Mucosa of rectum (tissue), 2 donors: ENCODE results near the gene ATP2A3.

Source experiments
- H3K27ac ChIP-seq, 2 donors: one replicate each; pipeline ENCODE4 v1.7.0; 2013; ENCODE audit warnings: inconsistent platforms in 2 of 2, low read depth in 2 of 2, low read length in 2 of 2
- H3K27me3 ChIP-seq, 2 donors: one replicate each; pipeline ENCODE4 v1.7.0; 2013; ENCODE audit warnings: low read length in 2 of 2; ENCODE audit not compliant: control insufficient read depth in 2 of 2, insufficient read depth in 2 of 2
- H3K36me3 ChIP-seq, 2 donors: one replicate each; pipeline ENCODE4 v1.7.0; 2013; ENCODE audit warnings: low read length in 2 of 2; ENCODE audit not compliant: control insufficient read depth in 2 of 2, insufficient read depth in 2 of 2
- H3K4me1 ChIP-seq, 2 donors: one replicate each; pipeline ENCODE4 v1.7.0; 2013; ENCODE audit warnings: low read length in 2 of 2, mild to moderate bottlenecking in 1 of 2; ENCODE audit not compliant: control insufficient read depth in 2 of 2, insufficient read depth in 2 of 2
- H3K4me3 ChIP-seq, 2 donors: one replicate each; pipeline ENCODE4 v1.7.0; 2013; ENCODE audit warnings: low read length in 2 of 2
- H3K9ac ChIP-seq, 2 donors: one replicate each; pipeline ENCODE4 v1.7.0; 2013; ENCODE audit warnings: low read length in 2 of 2, low read depth in 1 of 2, mild to moderate bottlenecking in 1 of 2
- H3K9me3 ChIP-seq, 2 donors: one replicate each; pipeline ENCODE4 v1.7.0; 2013; ENCODE audit warnings: low read length in 2 of 2; ENCODE audit not compliant: control insufficient read depth in 2 of 2
- donor health status: healthy.
- donor health status: Normal muscosa, but diverticular disease.

ATP2A3 gene

DNA sequence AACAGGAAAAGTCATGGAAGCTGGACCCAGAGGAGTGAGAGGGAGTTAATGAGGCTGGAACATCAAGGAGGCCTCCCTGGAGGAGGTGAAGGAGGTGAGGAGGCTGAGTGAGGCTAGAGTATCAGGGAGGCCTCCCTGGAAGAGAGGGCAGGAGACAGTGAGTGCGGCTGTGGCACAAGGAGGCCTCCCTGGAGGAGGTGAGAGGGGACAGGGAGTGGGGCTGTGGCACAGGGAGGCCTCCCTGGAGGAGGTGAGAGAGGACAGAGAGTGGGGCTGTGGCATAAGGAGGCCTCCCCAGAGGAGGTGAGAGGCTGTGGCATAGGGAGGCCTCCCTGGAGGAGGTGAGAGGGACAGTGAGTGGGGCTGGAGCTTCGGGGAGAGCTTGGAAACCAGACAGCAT, 76.8 kb downstream of the ATP2A3 start:
- Histone ChIP-seq H3K4me1 (peaks cover 27 to 45% of the 10 kb centered on the region in 2 donors), H3K27me3 (no peaks in the 10 kb centered on the region), H3K36me3 (peaks cover 10 to 25% of the 10 kb centered on the region in 2 donors), H3K9me3 (no peaks in the 10 kb centered on the region), H3K4me3 (no peak overlapping the region), H3K9ac (peak overlapping the region; percentile 17 to 60), H3K27ac (peak overlapping the region; percentile 81 to 84)

GRCh38 chr17:3886776-3887175, 77.5 kb downstream of the ATP2A3 start:
- H3K4me1 ChIP-seq: peaks cover 23 to 41% of the 10 kb centered on the region in 2 donors
- H3K36me3 ChIP-seq: peaks cover 10 to 27% of the 10 kb centered on the region in 2 donors
- no peaks in the 10 kb centered on the region for H3K9me3 ChIP-seq
- H3K4me3 ChIP-seq: no peak overlapping the region
- H3K27me3 ChIP-seq: no peaks in the 10 kb centered on the region
- H3K9ac ChIP-seq: peak overlapping the region; percentile 7 to 17
- H3K27ac ChIP-seq: peak overlapping the region; percentile 81 to 84

- no peak overlapping the region for H3K4me3 ChIP-seq
- H3K9me3 ChIP-seq: no peaks in the 10 kb centered on the region
- H3K27me3 ChIP-seq: no peaks in the 10 kb centered on the region
- H3K36me3 ChIP-seq: peaks cover 10 to 27% of the 10 kb centered on the region in 2 donors
- peak overlapping the region in 1 of 2 donors; percentile 23 for H3K27ac ChIP-seq
- H3K4me1 ChIP-seq: peaks cover 18 to 35% of the 10 kb centered on the region in 2 donors
- no peak overlapping the region for H3K9ac ChIP-seq
Observed at GRCh38 chr17:3885970-3886369, 78.3 kb downstream of the ATP2A3 start.

GRCh38 chr17:3885271-3885670, 79.0 kb downstream of the ATP2A3 start:
- no peak overlapping the region for H3K4me3 ChIP-seq
- H3K36me3 ChIP-seq: peaks cover 10 to 27% of the 10 kb centered on the region in 2 donors
- no peaks in the 10 kb centered on the region for H3K27me3 ChIP-seq
- no peak overlapping the region for H3K27ac ChIP-seq
- H3K9me3 ChIP-seq: no peaks in the 10 kb centered on the region
- H3K4me1 ChIP-seq: peaks cover 14 to 30% of the 10 kb centered on the region in 2 donors
- H3K9ac ChIP-seq: no peak overlapping the region

- Histone ChIP-seq H3K9me3 (no peaks in the 10 kb centered on the region), H3K36me3 (peaks cover 10 to 27% of the 10 kb centered on the region in 2 donors), H3K4me1 (peaks cover 16 to 27% of the 10 kb centered on the region in 2 donors), H3K4me3 (no peak overlapping the region), H3K9ac (no peak overlapping the region), H3K27ac (no peak overlapping the region), H3K27me3 (no peaks in the 10 kb centered on the region)
Observed at GRCh38 chr17:3884188-3884587, 80.0 kb downstream of the ATP2A3 start.

GRCh38 chr17:3882276-3882675, 82.0 kb downstream of the ATP2A3 start:
- Histone ChIP-seq H3K4me3 (no peak overlapping the region), H3K27ac (no peak overlapping the region), H3K4me1 (peaks cover 6 to 10% of the 10 kb centered on the region in 2 donors), H3K9me3 (no peaks in the 10 kb centered on the region), H3K36me3 (peaks cover 10 to 27% of the 10 kb centered on the region in 2 donors), H3K27me3 (no peaks in the 10 kb centered on the region), H3K9ac (no peak overlapping the region)

GRCh38 chr17:3880983-3881382, 83.3 kb downstream of the ATP2A3 start:
- peaks cover 15 to 27% of the 10 kb centered on the region in 2 donors for H3K36me3 ChIP-seq
- no peak overlapping the region for H3K9ac ChIP-seq
- peaks cover 0 to 2% of the 10 kb centered on the region in 2 donors for H3K4me1 ChIP-seq
- no peak overlapping the region for H3K27ac ChIP-seq
- no peak overlapping the region for H3K4me3 ChIP-seq
- no peaks in the 10 kb centered on the region for H3K27me3 ChIP-seq
- H3K9me3 ChIP-seq: no peaks in the 10 kb centered on the region

DNA sequence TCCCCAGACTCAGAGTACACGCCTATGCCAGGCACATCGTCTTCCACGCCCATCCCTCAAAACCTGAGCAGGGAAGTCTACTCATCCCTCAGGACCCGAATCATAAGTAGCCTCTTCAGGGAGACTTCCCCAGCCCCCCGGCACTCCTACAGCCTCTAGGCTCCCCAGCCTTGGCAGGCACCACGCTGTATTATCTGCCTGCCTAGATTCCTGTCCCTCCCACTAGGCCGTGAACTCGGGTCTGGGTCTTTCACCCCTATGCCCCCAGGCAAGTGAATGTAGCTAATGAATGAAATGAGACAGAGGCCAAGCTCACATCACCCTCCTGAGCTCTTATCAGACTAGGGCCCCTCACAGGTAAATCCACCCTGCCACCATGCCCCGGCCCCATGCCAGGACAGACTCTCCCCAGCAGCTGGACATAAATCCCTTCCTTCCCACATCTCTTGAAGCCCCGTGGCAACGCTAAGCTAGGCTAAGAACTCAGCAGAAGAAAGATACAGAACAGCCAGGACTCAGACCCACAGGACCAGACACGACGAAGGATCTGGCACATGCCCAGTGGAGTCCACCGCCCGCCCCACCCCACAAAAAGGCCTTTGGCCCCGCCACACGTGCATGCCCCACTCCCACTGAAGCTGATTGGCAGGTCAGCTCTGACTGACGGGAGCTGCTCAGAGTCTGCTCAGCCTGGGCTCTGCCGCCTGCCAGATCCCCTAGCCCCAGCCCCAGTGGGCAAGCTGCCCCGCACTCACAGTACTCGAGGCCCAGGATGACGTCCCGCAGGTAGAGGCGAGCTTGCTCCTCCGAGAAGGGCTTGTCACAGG, 84.4 kb downstream of the ATP2A3 start:
- Histone ChIP-seq H3K9me3 (no peaks in the 10 kb centered on the region), H3K27ac (peak overlapping the region in 1 of 2 donors; percentile 16), H3K4me1 (peaks cover 0 to 2% of the 10 kb centered on the region in 2 donors), H3K4me3 (no peak overlapping the region), H3K27me3 (no peaks in the 10 kb centered on the region), H3K36me3 (peaks cover 21 to 27% of the 10 kb centered on the region in 2 donors), H3K9ac (peak overlapping the region in 1 of 2 donors; percentile 6)

GRCh38 chr17:3879186-3879585, 85.1 kb downstream of the ATP2A3 start:
- Histone ChIP-seq H3K4me3 (no peak overlapping the region), H3K36me3 (peaks cover 18 to 22% of the 10 kb centered on the region in 2 donors), H3K27ac (peak overlapping the region in 1 of 2 donors; percentile 16), H3K4me1 (peaks cover 0 to 2% of the 10 kb centered on the region in 2 donors), H3K9ac (no peak overlapping the region), H3K9me3 (no peaks in the 10 kb centered on the region), H3K27me3 (no peaks in the 10 kb centered on the region)

DNA sequence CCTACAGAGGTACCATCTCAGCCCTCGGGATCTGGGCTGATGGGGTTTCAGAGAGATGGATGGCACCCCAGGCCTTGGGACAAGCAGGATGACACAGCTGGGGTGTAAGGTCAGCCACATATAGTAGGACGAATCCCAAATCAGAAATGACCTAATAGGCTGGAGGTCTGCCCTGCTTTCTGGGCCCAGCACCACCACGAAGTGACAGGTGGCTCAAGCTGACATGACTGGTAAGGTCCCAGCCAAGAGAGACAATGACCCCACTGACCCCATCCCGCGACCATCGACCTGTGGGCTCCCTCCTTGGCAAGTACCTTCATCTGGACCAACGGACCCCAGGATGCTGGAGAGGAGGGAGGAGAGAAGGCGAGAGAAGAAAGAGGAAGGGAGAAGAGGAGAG, 87.0 kb downstream of the ATP2A3 start:
- peaks cover 11 to 25% of the 10 kb centered on the region in 2 donors for H3K36me3 ChIP-seq
- no peaks in the 10 kb centered on the region for H3K9me3 ChIP-seq
- H3K27me3 ChIP-seq: no peaks in the 10 kb centered on the region
- H3K9ac ChIP-seq: no peak overlapping the region
- peaks cover 0 to 2% of the 10 kb centered on the region in 2 donors for H3K4me1 ChIP-seq
- H3K4me3 ChIP-seq: no peak overlapping the region
- no peak overlapping the region for H3K27ac ChIP-seq
